MCF 10A (cell line): Measurements from ENCODE around the gene C6orf136. TPM values are rescaled to one million over a fixed set of nuclear protein-coding genes. Genes with fewer than 3 reads are reported as not detected.
A peak's percentile ranks its signal among the peaks of the same experiment; 100 is the strongest.

ENCODE experiments used
- BruUV-seq: library from RNA; stranded (reverse); fragments of 400-500 nt; replicated peaks from 2 replicates; lab custom pipeline; 2021; lab: Mats Ljungman, UMichigan
- CTCF ChIA-PET: fragments of 300-600 bp; sonication (Branson Sonifier 250); formaldehyde crosslinking; extraction: SDS; loops from one replicate; lab custom pipeline; 2021; ENCODE audit warnings: antibody characterized with exemption, inconsistent platforms; lab: Yijun Ruan, JAX
- POLR2A ChIA-PET: fragments of 300-600, 350-650 bp; sonication (Branson Sonifier 250); formaldehyde crosslinking; extraction: SDS; loops from one replicate; lab custom pipeline; 2020; ENCODE audit warnings: antibody characterized with exemption, inconsistent platforms; lab: Yijun Ruan, JAX
- DNase-seq: peaks from one replicate; pipeline ENCODE4 v3.0.0-alpha.2; 2018; ENCODE audit not compliant: unreplicated experiment
- H3K27ac Mint-ChIP-seq: one replicate; pipeline ENCODE4 v1.8.0; 2022; ENCODE audit warnings: mild to moderate bottlenecking, low read depth, mixed read lengths; ENCODE audit not compliant: unreplicated experiment
- H3K27me3 Mint-ChIP-seq: one replicate; pipeline ENCODE4 v1.8.0; 2022; ENCODE audit warnings: mixed read lengths; ENCODE audit not compliant: insufficient read depth, unreplicated experiment
- H3K36me3 Mint-ChIP-seq: one replicate; pipeline ENCODE4 v1.8.0; 2022; ENCODE audit warnings: mild to moderate bottlenecking, moderate library complexity, mixed read lengths; ENCODE audit not compliant: insufficient read depth, unreplicated experiment
- H3K4me1 Mint-ChIP-seq: one replicate; pipeline ENCODE4 v1.8.0; 2022; ENCODE audit warnings: mixed read lengths; ENCODE audit not compliant: insufficient read depth, unreplicated experiment
- H3K4me3 Mint-ChIP-seq: one replicate; pipeline ENCODE4 v1.8.0; 2022; ENCODE audit warnings: mild to moderate bottlenecking, moderate library complexity, mixed read lengths; ENCODE audit not compliant: unreplicated experiment
- H3K9me3 Mint-ChIP-seq: one replicate; pipeline ENCODE4 v1.8.0; 2022; ENCODE audit warnings: mixed read lengths; ENCODE audit not compliant: unreplicated experiment
- CTCF ChIP-seq: fragments of 200-600 bp; IDR thresholded peaks from one replicate; pipeline ENCODE4 v1.8.0; 2022; ENCODE audit warnings: antibody characterized with exemption, mild to moderate bottlenecking; ENCODE audit not compliant: unreplicated experiment
- intact Hi-C: fragments of 100-400 bp; cut with micrococcal nuclease; formaldehyde crosslinking; loops from 2 replicates; pipeline ENCODE4 v1.14.1; 2022
- total RNA-seq: library from RNA; stranded (reverse); gene quantifications from 2 replicates; pipeline ENCODE4 v1.2.3, GENCODE V29; 2022

Gene C6orf136
- total RNA-seq, 1 experiment from 2014 or later: 10.3 TPM

GRCh38 chr6:30613251-30614043 is 33.5 kb upstream of the C6orf136 start:
- BruUV-seq: no TSS peak
- Mint-ChIP-seq H3K27ac (peak overlapping the region; percentile 67), H3K36me3 (peaks cover 78% of the 10 kb centered on the region), H3K27me3 (no peaks in the 10 kb centered on the region), H3K4me3 (no peak overlapping the region), H3K4me1 (peaks cover 38% of the 10 kb centered on the region), H3K9me3 (no peaks in the 10 kb centered on the region)
- intact Hi-C loops: no loop called here
- CTCF ChIA-PET: interaction anchor here (0.5 to 2.1 kb wide), 16 partner anchors 10 to 474 kb away, joined by 3 to 14 read pairs (median 4); no protein-coding TSS in a partner anchor
- POLR2A ChIA-PET: interaction anchor here (0.6 to 4.8 kb wide), 27 partner anchors 9 to 1213 kb away, joined by 3 to 107 read pairs (median 5); partner anchors contain the start of genes ABCF1, DHX16, FLOT1 and GNL1
- no peak for TF ChIP-seq CTCF
- peak; percentile 27 for DNase-seq

- Mint-ChIP-seq H3K4me3 (peak overlapping the region; percentile 83), H3K9me3 (no peaks in the 10 kb centered on the region), H3K27ac (peak overlapping the region; percentile 99), H3K4me1 (peaks cover 38% of the 10 kb centered on the region), H3K27me3 (no peaks in the 10 kb centered on the region), H3K36me3 (peaks cover 75% of the 10 kb centered on the region)
- ChIA-PET CTCF (interaction anchor here (0.7 to 2.1 kb wide), 5 partner anchors 16 to 117 kb away, joined by 3 to 7 read pairs (median 4); no protein-coding TSS in a partner anchor), POLR2A (interaction anchor here (0.7 to 4.8 kb wide), 33 partner anchors 9 to 789 kb away, joined by 3 to 107 read pairs (median 6); partner anchors contain the start of genes ABCF1, ATAT1, C6orf136 and DHX16)
- intact Hi-C loops: no loop called here
- DNase-seq: no peak
- no peak for TF ChIP-seq CTCF
- no TSS peak for BruUV-seq
Observed at GRCh38 chr6:30614044-30614842, 32.7 kb upstream of the C6orf136 start.

DNA sequence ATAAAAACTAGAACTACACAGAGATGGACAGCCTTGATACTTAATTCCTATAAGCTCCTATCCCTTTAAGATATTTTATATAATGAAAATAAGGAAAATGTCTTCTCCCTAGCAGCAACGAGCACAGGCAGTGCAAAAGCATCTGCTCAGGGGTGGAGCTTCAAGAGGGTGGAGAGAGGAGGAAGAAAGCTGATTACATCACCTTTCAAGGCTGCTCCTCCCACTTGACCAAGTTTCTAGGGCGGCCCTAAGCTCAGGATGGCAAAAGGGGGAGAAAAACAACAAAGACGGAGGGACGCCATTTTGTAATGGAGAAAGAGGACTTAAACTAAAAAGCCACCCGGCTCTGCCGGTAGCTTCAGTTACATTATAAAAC is 32.1 kb upstream of the C6orf136 start:
- intact Hi-C loops: no loop called here
- H3K4me3 Mint-ChIP-seq: peak overlapping the region; percentile 83

More for the DNA sequence above, 32.1 kb upstream of the C6orf136 start:
- ChIA-PET POLR2A (interaction anchor here (0.7 to 4.8 kb wide), 34 partner anchors 10 to 1050 kb away, joined by 3 to 107 read pairs (median 5); partner anchors contain the start of genes ABCF1, ATAT1, C6orf136 and DHX16), CTCF (interaction anchor here (0.7 to 2.1 kb wide), 4 partner anchors 17 to 116 kb away, joined by 3 to 7 read pairs (median 5); no protein-coding TSS in a partner anchor)
- peaks cover 33% of the 10 kb centered on the region for H3K4me1 Mint-ChIP-seq
- no TSS peak for BruUV-seq
- TF ChIP-seq CTCF: no peak
- H3K36me3 Mint-ChIP-seq: peaks cover 75% of the 10 kb centered on the region
- H3K27me3 Mint-ChIP-seq: no peaks in the 10 kb centered on the region
- peak; percentile 98 for DNase-seq
- H3K27ac Mint-ChIP-seq: peak overlapping the region; percentile 99
- H3K9me3 Mint-ChIP-seq: no peaks in the 10 kb centered on the region
